ENCODE results near the gene UBA52. TPM values are rescaled to one million over a fixed set of nuclear protein-coding genes. Genes with fewer than 3 reads are reported as not detected.

Gene UBA52
- total and polyA plus RNA-seq, 2 of the 13 experiments (the other 11 are each of a cell fraction or from before 2014, with no cell fraction given): 959 to 1,782 TPM

GRCh38 chr19:18533058-18533457 lies 38.6 kb upstream of the UBA52 start (continued):
- TF ChIP-seq PAXIP1 (CRISPR knock-in tag; conservative IDR thresholded peaks at IDR 0.05): no peak

GRCh38 chr19:18536475-18536874 lies 35.2 kb upstream of the UBA52 start:
- in situ Hi-C loops (cut with HindIII; ENCODE audit: extremely low pct_ligation_motif_present, low pct_unique_long_range_greater_than_20kb): no loop called here
- POLR2A ChIA-PET: no interaction called here

More at GRCh38 chr19:18536475-18536874, 35.2 kb upstream of the UBA52 start:
- BruUV-seq (replicated peaks): no TSS peak
- Histone ChIP-seq H2AFZ (ENCODE audit: low read length) (no peak overlapping the region), H3K79me2 (ENCODE audit: insufficient read depth, low read length) (no peaks in the 10 kb centered on the region), H3K36me3 (replicated peaks in 1 of 2; ENCODE audit: control insufficient read depth in 1 of 2, insufficient read depth in 2 of 2, low read length in 2 of 2) (peaks cover 5 to 35% of the 10 kb centered on the region in 2 experiments), H3K9ac (ENCODE audit: insufficient read depth, low read depth, low read length) (no peak overlapping the region), H3K4me1 (ENCODE audit: insufficient read depth, low read length) (no peaks in the 10 kb centered on the region), H3K27me3 (ENCODE audit: control insufficient read depth in 1 of 2, insufficient read depth in 2 of 2, low read length in 2 of 2) (no peaks in the 10 kb centered on the region), H4K20me1 (ENCODE audit: insufficient read depth, low read length) (no peaks in the 10 kb centered on the region), H3K4me3 (replicated peaks in 1 of 3; ENCODE audit: insufficient read depth in 1 of 3, low read depth in 2 of 3, low read length in 3 of 3) (no peak overlapping the region), H3K4me2 (ENCODE audit: low read depth, low read length) (no peak overlapping the region), H3K9me3 (ENCODE audit: low read length) (no peaks in the 10 kb centered on the region), H3K27ac (ENCODE audit: extremely low read length, insufficient read depth, low read length) (no peak overlapping the region)
- WGBS (ENCODE audit: low lambda C conversion rate): 96% methylated on average over 9 of the region's 10 CpGs
- DNase-seq (ENCODE audit: low spot score): no peak
- intact Hi-C loops (cut with micrococcal nuclease; ENCODE audit: unreplicated experiment): no loop called here
- FAIRE-seq: no peak
- TF ChIP-seq MIXL1 (CRISPR knock-in tag; IDR thresholded peaks at IDR 0.05) (no peak), ASH2L (IDR thresholded peaks at IDR 0.05; ENCODE audit: insufficient read length, low read depth, low read length) (no peak), FOSL1 (CRISPR knock-in tag; IDR thresholded peaks at IDR 0.05; ENCODE audit: borderline replicate concordance) (no peak), ZNF142 (CRISPR knock-in tag; IDR thresholded peaks at IDR 0.05) (no peak), SATB2 (CRISPR knock-in tag; IDR thresholded peaks at IDR 0.05) (no peak), PHB2 (IDR thresholded peaks at IDR 0.05; ENCODE audit: partially characterized antibody) (no peak), JUNB (CRISPR knock-in tag; IDR thresholded peaks at IDR 0.05; ENCODE audit: borderline replicate concordance) (no peak), TOPORS (CRISPR knock-in tag; IDR thresholded peaks at IDR 0.05) (no peak), PRPF4 (IDR thresholded peaks at IDR 0.05; ENCODE audit: low read depth, low read length, poor library complexity, severe bottlenecking) (no peak), STAG1 (CRISPR knock-in tag; IDR thresholded peaks at IDR 0.05) (no peak)
- CTCF ChIA-PET (ENCODE audit: low intra/inter-chr PET ratio, low total read pairs): no interaction called here
- ATAC-seq: no peak
